GM06990 (cell line): ENCODE results near the gene ANKRD44.

Experiments used
- DNase-seq: peaks from one replicate; pipeline ENCODE4 v3.0.0-alpha.2; 2011; ENCODE audit not compliant: insufficient read length; ENCODE audit errors: extremely low read depth
- H3K27me3 ChIP-seq: replicated peaks from 2 replicates; pipeline ENCODE4 v1.6.0; 2011; ENCODE audit warnings: low read length; ENCODE audit not compliant: control insufficient read depth, insufficient read depth
- H3K36me3 ChIP-seq: 2 replicates; pipeline ENCODE4 v1.5.1; 2011; ENCODE audit warnings: low read length; ENCODE audit not compliant: control insufficient read depth, insufficient read depth
- H3K4me3 ChIP-seq: replicated peaks from 2 replicates; pipeline ENCODE4 v1.5.1; 2011; ENCODE audit warnings: low read depth, mild to moderate bottlenecking, control low read depth, low read length
- CTCF ChIP-seq: IDR thresholded peaks from 2 replicates; pipeline ENCODE4 v1.5.1; 2011; ENCODE audit warnings: low read length, control low read depth, mild to moderate bottlenecking, inconsistent platforms; ENCODE audit not compliant: insufficient read depth, poor library complexity, severe bottlenecking

Gene ANKRD44

GRCh38 chr2:197037863-197038398 lies 272.6 kb downstream of the ANKRD44 start:
- no peak for TF ChIP-seq CTCF
- no peak overlapping the region for H3K4me3 ChIP-seq
- H3K27me3 ChIP-seq = no peaks in the 10 kb centered on the region
- H3K36me3 ChIP-seq = no peaks in the 10 kb centered on the region; the same call in none of the 2 replicates
- DNase-seq = no peak

- no peak for DNase-seq
- Histone ChIP-seq H3K36me3 (no peaks in the 10 kb centered on the region; the same call in none of the 2 replicates), H3K4me3 (no peak overlapping the region), H3K27me3 (no peaks in the 10 kb centered on the region)
- TF ChIP-seq CTCF = no peak
Observed at GRCh38 chr2:197035002-197035401, 275.6 kb downstream of the ANKRD44 start.

GRCh38 chr2:197034292-197034691 lies 276.3 kb downstream of the ANKRD44 start:
- no peak for DNase-seq
- Histone ChIP-seq H3K4me3 (no peak overlapping the region), H3K27me3 (no peaks in the 10 kb centered on the region), H3K36me3 (no peaks in the 10 kb centered on the region; the same call in none of the 2 replicates)
- TF ChIP-seq CTCF = no peak

- H3K4me3 ChIP-seq = no peak overlapping the region
- DNase-seq = no peak
- no peaks in the 10 kb centered on the region; the same call in none of the 2 replicates for H3K36me3 ChIP-seq
- TF ChIP-seq CTCF = no peak
- no peaks in the 10 kb centered on the region for H3K27me3 ChIP-seq
Observed at GRCh38 chr2:197033222-197033621, 277.4 kb downstream of the ANKRD44 start.

GRCh38 chr2:197031803-197032202 lies 278.8 kb downstream of the ANKRD44 start:
- Histone ChIP-seq H3K4me3 (no peak overlapping the region), H3K27me3 (no peaks in the 10 kb centered on the region), H3K36me3 (no peaks in the 10 kb centered on the region; the same call in none of the 2 replicates)
- no peak for TF ChIP-seq CTCF
- no peak for DNase-seq

- Histone ChIP-seq H3K36me3 (no peaks in the 10 kb centered on the region; the same call in none of the 2 replicates), H3K4me3 (no peak overlapping the region), H3K27me3 (no peaks in the 10 kb centered on the region)
- no peak for DNase-seq
- TF ChIP-seq CTCF = no peak
Observed at GRCh38 chr2:197030090-197030489, 280.5 kb downstream of the ANKRD44 start.
